ENCODE results near the gene ORM1. TPM values are rescaled to one million over a fixed set of nuclear protein-coding genes. Genes with fewer than 3 reads are reported as not detected.

The ORM1 gene
- total RNA-seq, 1 donor from 2014 or later = not detected

GRCh38 chr9:114312513-114312875 lies 10.4 kb upstream of the ORM1 start:
- Mint-ChIP-seq H3K36me3 (ENCODE audit: unreplicated experiment) (no peaks in the 10 kb centered on the region), H3K27ac (ENCODE audit: unreplicated experiment) (no peak overlapping the region), H3K9me3 (ENCODE audit: unreplicated experiment) (peaks cover 2% of the 10 kb centered on the region), H3K4me3 (ENCODE audit: unreplicated experiment) (no peak overlapping the region), H3K27me3 (ENCODE audit: unreplicated experiment) (peaks cover 3% of the 10 kb centered on the region), H3K4me1 (ENCODE audit: low read depth, unreplicated experiment) (peaks cover 9% of the 10 kb centered on the region)
- TF ChIP-seq, protein P1, sequence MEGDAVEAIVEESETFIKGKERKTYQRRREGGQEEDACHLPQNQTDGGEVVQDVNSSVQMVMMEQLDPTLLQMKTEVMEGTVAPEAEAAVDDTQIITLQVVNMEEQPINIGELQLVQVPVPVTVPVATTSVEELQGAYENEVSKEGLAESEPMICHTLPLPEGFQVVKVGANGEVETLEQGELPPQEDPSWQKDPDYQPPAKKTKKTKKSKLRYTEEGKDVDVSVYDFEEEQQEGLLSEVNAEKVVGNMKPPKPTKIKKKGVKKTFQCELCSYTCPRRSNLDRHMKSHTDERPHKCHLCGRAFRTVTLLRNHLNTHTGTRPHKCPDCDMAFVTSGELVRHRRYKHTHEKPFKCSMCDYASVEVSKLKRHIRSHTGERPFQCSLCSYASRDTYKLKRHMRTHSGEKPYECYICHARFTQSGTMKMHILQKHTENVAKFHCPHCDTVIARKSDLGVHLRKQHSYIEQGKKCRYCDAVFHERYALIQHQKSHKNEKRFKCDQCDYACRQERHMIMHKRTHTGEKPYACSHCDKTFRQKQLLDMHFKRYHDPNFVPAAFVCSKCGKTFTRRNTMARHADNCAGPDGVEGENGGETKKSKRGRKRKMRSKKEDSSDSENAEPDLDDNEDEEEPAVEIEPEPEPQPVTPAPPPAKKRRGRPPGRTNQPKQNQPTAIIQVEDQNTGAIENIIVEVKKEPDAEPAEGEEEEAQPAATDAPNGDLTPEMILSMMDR (IDR thresholded peaks at IDR 0.05; ENCODE audit: partially characterized antibody, unreplicated experiment) = no peak
- DNase-seq = no peak

DNA sequence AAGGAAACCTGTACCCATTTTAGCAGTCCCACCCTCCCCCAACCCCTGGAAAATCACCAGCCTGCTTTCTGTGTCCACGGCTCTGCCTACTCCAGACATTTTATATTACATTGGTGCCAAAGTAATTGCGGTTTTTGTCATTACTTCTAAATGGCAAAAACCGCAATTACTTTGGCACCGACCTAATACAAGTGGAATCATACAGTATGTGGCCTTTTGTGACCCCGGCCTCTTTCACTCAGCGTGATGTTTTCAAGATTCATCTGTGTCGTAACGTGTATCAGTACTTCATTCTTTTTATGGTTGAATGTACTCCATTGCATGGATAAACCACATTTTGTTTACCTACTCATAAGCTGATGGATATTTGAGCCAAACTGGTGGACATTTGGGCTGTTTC lies 9.7 kb upstream of the ORM1 start:
- peaks cover 2% of the 10 kb centered on the region for H3K9me3 Mint-ChIP-seq (ENCODE audit: unreplicated experiment)
- H3K4me1 Mint-ChIP-seq (ENCODE audit: low read depth, unreplicated experiment) = peaks cover 9% of the 10 kb centered on the region
- TF ChIP-seq, protein P1 (IDR thresholded peaks at IDR 0.05; ENCODE audit: partially characterized antibody, unreplicated experiment) = no peak
- no peaks in the 10 kb centered on the region for H3K36me3 Mint-ChIP-seq (ENCODE audit: unreplicated experiment)
- peak overlapping the region; percentile 59 for H3K27ac Mint-ChIP-seq (ENCODE audit: unreplicated experiment)
- H3K4me3 Mint-ChIP-seq (ENCODE audit: unreplicated experiment) = no peak overlapping the region
- peaks cover 5% of the 10 kb centered on the region for H3K27me3 Mint-ChIP-seq (ENCODE audit: unreplicated experiment)
- no peak for DNase-seq

GRCh38 chr9:114314256-114314867 lies 8.5 kb upstream of the ORM1 start:
- H3K4me1 Mint-ChIP-seq (ENCODE audit: low read depth, unreplicated experiment) = peaks cover 9% of the 10 kb centered on the region
- no peaks in the 10 kb centered on the region for H3K36me3 Mint-ChIP-seq (ENCODE audit: unreplicated experiment)
- TF ChIP-seq, protein P1 (IDR thresholded peaks at IDR 0.05; ENCODE audit: partially characterized antibody, unreplicated experiment) = no peak
- no peak overlapping the region for H3K4me3 Mint-ChIP-seq (ENCODE audit: unreplicated experiment)
- peaks cover 5% of the 10 kb centered on the region for H3K27me3 Mint-ChIP-seq (ENCODE audit: unreplicated experiment)
- peaks cover 2% of the 10 kb centered on the region for H3K9me3 Mint-ChIP-seq (ENCODE audit: unreplicated experiment)
- no peak overlapping the region for H3K27ac Mint-ChIP-seq (ENCODE audit: unreplicated experiment)
- DNase-seq = no peak

- H3K4me1 Mint-ChIP-seq (ENCODE audit: low read depth, unreplicated experiment) = peaks cover 9% of the 10 kb centered on the region
- H3K27me3 Mint-ChIP-seq (ENCODE audit: unreplicated experiment) = peaks cover 5% of the 10 kb centered on the region
- H3K27ac Mint-ChIP-seq (ENCODE audit: unreplicated experiment) = no peak overlapping the region
- TF ChIP-seq, protein P1 (IDR thresholded peaks at IDR 0.05; ENCODE audit: partially characterized antibody, unreplicated experiment) = no peak
- no peak overlapping the region for H3K4me3 Mint-ChIP-seq (ENCODE audit: unreplicated experiment)
- H3K36me3 Mint-ChIP-seq (ENCODE audit: unreplicated experiment) = no peaks in the 10 kb centered on the region
- DNase-seq = no peak
- peaks cover 2% of the 10 kb centered on the region for H3K9me3 Mint-ChIP-seq (ENCODE audit: unreplicated experiment)
Observed at GRCh38 chr9:114314881-114315722, 7.8 kb upstream of the ORM1 start.
